Testis (tissue), 3 donors: ENCODE data around the gene MDM4. TPM values are rescaled to one million over a fixed set of nuclear protein-coding genes. Genes with fewer than 3 reads are reported as not detected.

Experiments used
- DNase-seq: peaks from one replicate; pipeline ENCODE4 v3.0.0-alpha.2; 2019
- H3K27ac ChIP-seq, 2 donors: fragments of 200-600 bp; sonication (generic); one replicate each; pipeline ENCODE4 v1.5.1; 2019
- H3K27me3 ChIP-seq: fragments of 200-600 bp; sonication (generic); one replicate; pipeline ENCODE4 v1.5.1; 2019
- H3K36me3 ChIP-seq: fragments of 200-600 bp; sonication (generic); one replicate; pipeline ENCODE4 v1.5.1; 2017; ENCODE audit warnings: low read depth; ENCODE audit errors: missing control alignments
- H3K4me1 ChIP-seq: fragments of 200-600 bp; sonication (generic); one replicate; pipeline ENCODE4 v1.5.1; 2019
- H3K4me3 ChIP-seq, 2 donors: fragments of 200-600 bp; sonication (generic); one replicate each; pipeline ENCODE4 v1.5.1; 2017 to 2019
- H3K9me3 ChIP-seq: fragments of 200-600 bp; sonication (generic); one replicate; pipeline ENCODE4 v1.5.1; 2017
- CTCF ChIP-seq, 3 experiments: fragments of 450-650 bp in 2 of 3; fragments of 200-600 bp in 1 of 3; sonication (generic) in 1 of 3; IDR thresholded peaks; one replicate each; pipeline ENCODE4 v1.5.1; 2016 to 2019; ENCODE audit warnings: antibody characterized with exemption in 3 of 3, mild to moderate bottlenecking in 2 of 3, moderate library complexity in 1 of 3
- POLR2A ChIP-seq: fragments of 450-650 bp; IDR thresholded peaks from one replicate; pipeline ENCODE4 v1.6.1; 2017; ENCODE audit warnings: antibody characterized with exemption, mild to moderate bottlenecking, moderate library complexity
- WGBS, 2 donors: methylation state at CpG; one replicate each; pipeline ENCODE4 v1.1.5; 2018; 5-methylcytosine and 5-hydroxymethylcytosine counted together
- intact Hi-C: fragments of 100-400 bp; cut with DNase I; formaldehyde crosslinking; loops from one replicate; pipeline ENCODE4 v1.15.1; 2023; ENCODE audit warnings: low total_unique reads
- polyA plus RNA-seq: library from polyadenylated mRNA; stranded (reverse); fragments of 350-450 nt; fragmentation: Illumina TruSeq; extraction: RNeasy Lipid Tissue Mini Kit (QIAGEN cat#74804); gene quantifications from one replicate; pipeline ENCODE4 v1.2.3, GENCODE V29; 2014; ENCODE audit warnings: low read depth, low replicate concordance; ENCODE audit not compliant: insufficient read depth
- total RNA-seq, 2 donors: library from RNA; depleted of rRNA; stranded (reverse); fragments of >200 nt; gene quantifications; one replicate each; pipeline ENCODE4 v1.2.3, GENCODE V29; 2016

Gene MDM4
- total and polyA plus RNA-seq, 3 donors from 2014 or later: 43.3 to 110 (median 96.2) TPM

GRCh38 chr1:204562075-204562990, 46.1 kb downstream of the MDM4 start:
- intact Hi-C loops: no loop called here
- TF ChIP-seq CTCF (IDR thresholded peaks at IDR 0.05): no peak
- DNase-seq: no peak
- H3K27ac ChIP-seq: no peak overlapping the region
- H3K36me3 ChIP-seq: no peaks in the 10 kb centered on the region
- no peaks in the 10 kb centered on the region for H3K27me3 ChIP-seq
- no peaks in the 10 kb centered on the region for H3K4me1 ChIP-seq
- H3K4me3 ChIP-seq: no peak overlapping the region
- H3K9me3 ChIP-seq: no peaks in the 10 kb centered on the region
- 91 to 95% methylated on average over 33 to 37 of the region's 37 CpGs for WGBS, 2 donors

- no peaks in the 10 kb centered on the region for H3K9me3 ChIP-seq
- H3K27ac ChIP-seq: no peak overlapping the region
- no peak overlapping the region for H3K4me3 ChIP-seq
- no peaks in the 10 kb centered on the region for H3K36me3 ChIP-seq
- intact Hi-C loops: no loop called here
- TF ChIP-seq CTCF (IDR thresholded peaks at IDR 0.05) (no peak), POLR2A (no peak)
- DNase-seq: no peak
- H3K4me1 ChIP-seq: no peaks in the 10 kb centered on the region
- 85 to 88% methylated on average over 4 of the region's 4 CpGs for whole genome bisulfite sequencing, 2 donors
- H3K27me3 ChIP-seq: no peaks in the 10 kb centered on the region
Observed at GRCh38 chr1:204563307-204563706, 47.1 kb downstream of the MDM4 start.

GRCh38 chr1:204563780-204564179, 47.6 kb downstream of the MDM4 start:
- TF ChIP-seq POLR2A (no peak), CTCF (IDR thresholded peaks at IDR 0.05) (no peak)
- no peaks in the 10 kb centered on the region for H3K27me3 ChIP-seq
- H3K27ac ChIP-seq: no peak overlapping the region
- H3K4me3 ChIP-seq: no peak overlapping the region
- DNase-seq: no peak
- H3K4me1 ChIP-seq: no peaks in the 10 kb centered on the region
- no peaks in the 10 kb centered on the region for H3K36me3 ChIP-seq
- intact Hi-C loops: no loop called here
- no peaks in the 10 kb centered on the region for H3K9me3 ChIP-seq
- 83 to 85% methylated on average over 3 of the region's 3 CpGs for WGBS, 2 donors

GRCh38 chr1:204564835-204565234, 48.6 kb downstream of the MDM4 start:
- no peak for TF ChIP-seq CTCF (IDR thresholded peaks at IDR 0.05)
- no peak for TF ChIP-seq POLR2A
- H3K4me3 ChIP-seq: no peak overlapping the region
- H3K27me3 ChIP-seq: no peaks in the 10 kb centered on the region
- H3K9me3 ChIP-seq: no peaks in the 10 kb centered on the region
- DNase-seq: no peak
- WGBS, 2 donors: 91 to 93% methylated on average over 4 of the region's 4 CpGs
- H3K36me3 ChIP-seq: no peaks in the 10 kb centered on the region
- no peak overlapping the region for H3K27ac ChIP-seq
- intact Hi-C loops: no loop called here
- no peaks in the 10 kb centered on the region for H3K4me1 ChIP-seq
